Medulla oblongata (tissue), 1 donor: ENCODE results near the gene COPS2.

Experiments
- DNase-seq: peaks from one replicate; pipeline ENCODE4 v3.0.0-alpha.2; 2015; ENCODE audit errors: extremely low spot score

COPS2 gene

GRCh38 chr15:49155834-49156627 is 632 bp upstream of the COPS2 start:
- DNase-seq: no peak

GRCh38 chr15:49154799-49155109 is 645 bp downstream of the COPS2 start:
- DNase-seq: no peak

GRCh38 chr15:49154359-49154758 is 1.0 kb downstream of the COPS2 start:
- no peak for DNase-seq

GRCh38 chr15:49152552-49153312 is 2.7 kb downstream of the COPS2 start:
- DNase-seq: no peak

GRCh38 chr15:49151831-49152230 is 3.6 kb downstream of the COPS2 start:
- DNase-seq: no peak

- no peak for DNase-seq
Measured at GRCh38 chr15:49148727-49149126, 6.7 kb downstream of the COPS2 start.

GRCh38 chr15:49148298-49148697 is 7.1 kb downstream of the COPS2 start:
- DNase-seq: peak; percentile 8

- DNase-seq: peak; percentile 87
Measured at GRCh38 chr15:49145651-49146609, 9.5 kb downstream of the COPS2 start.

GRCh38 chr15:49137861-49138260 is 17.5 kb downstream of the COPS2 start:
- DNase-seq: no peak

- no peak for DNase-seq
Measured at GRCh38 chr15:49135911-49136310, 19.5 kb downstream of the COPS2 start.

- DNase-seq: no peak
Measured at GRCh38 chr15:49135342-49135857, 20.0 kb downstream of the COPS2 start.

GRCh38 chr15:49134683-49135341 is 20.6 kb downstream of the COPS2 start:
- no peak for DNase-seq

GRCh38 chr15:49131403-49131802 is 24.0 kb downstream of the COPS2 start:
- no peak for DNase-seq

GRCh38 chr15:49124371-49124770 is 31.0 kb downstream of the COPS2 start:
- DNase-seq: no peak

GRCh38 chr15:49122541-49123062 is 32.8 kb downstream of the COPS2 start:
- no peak for DNase-seq

GRCh38 chr15:49121901-49122300 is 33.5 kb downstream of the COPS2 start:
- no peak for DNase-seq

GRCh38 chr15:49120832-49121231 is 34.6 kb downstream of the COPS2 start:
- no peak for DNase-seq

GRCh38 chr15:49116108-49116857 is 39.1 kb downstream of the COPS2 start:
- no peak for DNase-seq

GRCh38 chr15:49115062-49115461 is 40.3 kb downstream of the COPS2 start:
- DNase-seq: no peak

GRCh38 chr15:49110158-49110944 is 45.0 kb downstream of the COPS2 start:
- DNase-seq: no peak
